OCI-LY3 (cell line): ENCODE measurements around the gene CD38.
"Not testable (repeated sequence)": the region's sequence is repeated elsewhere in the genome, so short reads cannot be mapped to it uniquely, and the experiment has no call there.

Experiments
- H2AFZ ChIP-seq: fragments of 200-600, 300-600 bp; shearing (Covaris generic); 2 replicates; pipeline ENCODE4 v1.6.0; 2014; ENCODE audit warnings: antibody characterized with exemption, low read depth, low read length
- H3K27ac ChIP-seq: fragments of 200-600, 300-600 bp; sonication (generic); 2 replicates; pipeline ENCODE4 v1.5.1; 2014; ENCODE audit warnings: mild to moderate bottlenecking, low read length, moderate library complexity, mixed read lengths
- H3K27me3 ChIP-seq: fragments of 200-600, 300-600 bp; sonication (generic); 2 replicates; pipeline ENCODE4 v1.6.1; 2014; ENCODE audit warnings: low read depth, low read length, mixed read lengths
- H3K36me3 ChIP-seq: fragments of 200-600, 300-600 bp; sonication (generic); replicated peaks from 2 replicates; pipeline ENCODE3; 2014; ENCODE audit warnings: low read depth, low read length, mixed read lengths
- H3K4me1 ChIP-seq: fragments of 300-600, 200-600 bp; sonication (generic); 2 replicates; pipeline ENCODE4 v1.6.1; 2014; ENCODE audit warnings: low read length, mixed read lengths
- H3K4me2 ChIP-seq: fragments of 200-600, 300-600 bp; sonication (generic); 2 replicates; pipeline ENCODE4 v1.6.1; 2014; ENCODE audit warnings: low read length, mixed read lengths
- H3K4me3 ChIP-seq: fragments of 300-600, 200-600 bp; sonication (generic); 2 replicates; pipeline ENCODE4 v1.5.1; 2014; ENCODE audit warnings: antibody characterized with exemption, mild to moderate bottlenecking, low read length, moderate library complexity
- H3K79me2 ChIP-seq: fragments of 300-600, 200-600 bp; shearing (Covaris generic); 2 replicates; pipeline ENCODE4 v1.6.1; 2014; ENCODE audit warnings: mild to moderate bottlenecking, low read length, mixed read lengths
- H3K9ac ChIP-seq: fragments of 300-600, 200-600 bp; shearing (Covaris generic); 2 replicates; pipeline ENCODE4 v1.6.0; 2014; ENCODE audit warnings: mild to moderate bottlenecking, low read length, moderate library complexity
- H3K9me3 ChIP-seq: fragments of 200-600, 300-600 bp; shearing (Covaris generic); 2 replicates; pipeline ENCODE4 v1.6.1; 2014; ENCODE audit warnings: low read length, mixed read lengths; ENCODE audit not compliant: insufficient read depth
- H4K20me1 ChIP-seq: fragments of 200-600, 300-600 bp; sonication (generic); 2 replicates; pipeline ENCODE4 v1.6.1; 2016; ENCODE audit warnings: low read length, mixed read lengths; ENCODE audit not compliant: insufficient read depth
- CTCF ChIP-seq: fragments of 200-600, 300-600 bp; sonication (generic); IDR thresholded peaks from 2 replicates; pipeline ENCODE4 v1.5.1; 2014; ENCODE audit warnings: antibody characterized with exemption, low read length, low read depth
- EZH2phosphoT487 ChIP-seq: fragments of 200-600 bp; shearing (Covaris generic); IDR thresholded peaks from 2 replicates; pipeline ENCODE4 v1.6.1; 2018; ENCODE audit warnings: antibody characterized with exemption, mixed run types, low read depth

The CD38 gene

GRCh38 chr4:15833801-15834200 lies 55.7 kb downstream of the CD38 start:
- peak overlapping the region; percentile 47 for H3K27ac ChIP-seq
- H4K20me1 ChIP-seq = no peaks in the 10 kb centered on the region
- no peak overlapping the region for H2AFZ ChIP-seq
- TF ChIP-seq EZH2phosphoT487 = no peak
- no peak for TF ChIP-seq CTCF
- peak overlapping the region; percentile 35 for H3K4me2 ChIP-seq
- H3K9me3 ChIP-seq = peaks cover 7% of the 10 kb centered on the region; the same call in 1 of the 2 replicates
- no peak overlapping the region for H3K4me3 ChIP-seq
- peaks cover 28% of the 10 kb centered on the region for H3K36me3 ChIP-seq
- H3K27me3 ChIP-seq = no peaks in the 10 kb centered on the region
- H3K4me1 ChIP-seq = peaks cover 19% of the 10 kb centered on the region
- no peak overlapping the region for H3K9ac ChIP-seq
- H3K79me2 ChIP-seq = no peaks in the 10 kb centered on the region

- peaks cover 7% of the 10 kb centered on the region; the same call in 1 of the 2 replicates for H3K9me3 ChIP-seq
- TF ChIP-seq CTCF (no peak), EZH2phosphoT487 (no peak)
- H3K27ac ChIP-seq = no peak overlapping the region
- peaks cover 19% of the 10 kb centered on the region for H3K4me1 ChIP-seq
- H3K27me3 ChIP-seq = no peaks in the 10 kb centered on the region
- no peaks in the 10 kb centered on the region for H4K20me1 ChIP-seq
- no peak overlapping the region for H3K4me2 ChIP-seq
- H3K4me3 ChIP-seq = no peak overlapping the region
- H3K36me3 ChIP-seq = peaks cover 39% of the 10 kb centered on the region
- H2AFZ ChIP-seq = no peak overlapping the region
- no peak overlapping the region for H3K9ac ChIP-seq
- H3K79me2 ChIP-seq = no peaks in the 10 kb centered on the region
These were observed 58.2 kb downstream of the CD38 start for GRCh38 chr4:15836362-15836761.

- TF ChIP-seq CTCF = no peak
- TF ChIP-seq EZH2phosphoT487 = no peak
- no peak overlapping the region for H3K27ac ChIP-seq
- H3K4me3 ChIP-seq = no peak overlapping the region
- no peaks in the 10 kb centered on the region for H4K20me1 ChIP-seq
- H3K79me2 ChIP-seq = no peaks in the 10 kb centered on the region
- H3K9ac ChIP-seq = no peak overlapping the region
- H3K4me1 ChIP-seq = peaks cover 14% of the 10 kb centered on the region
- H3K4me2 ChIP-seq = no peak overlapping the region
- peaks cover 7% of the 10 kb centered on the region; the same call in 1 of the 2 replicates for H3K9me3 ChIP-seq
- H2AFZ ChIP-seq = no peak overlapping the region
- H3K36me3 ChIP-seq = peaks cover 35% of the 10 kb centered on the region
- H3K27me3 ChIP-seq = no peaks in the 10 kb centered on the region
These were observed 59.5 kb downstream of the CD38 start for GRCh38 chr4:15837591-15837990.

GRCh38 chr4:15841194-15841730 lies 63.1 kb downstream of the CD38 start:
- not testable (repeated sequence) for H2AFZ ChIP-seq, H3K27me3 ChIP-seq, H3K4me1 ChIP-seq, H4K20me1 ChIP-seq, H3K4me3 ChIP-seq, H3K9me3 ChIP-seq, H3K4me2 ChIP-seq, H3K27ac ChIP-seq, H3K79me2 ChIP-seq, H3K9ac ChIP-seq
- peaks cover 18% of the 10 kb centered on the region for H3K36me3 ChIP-seq

GRCh38 chr4:15847746-15848145 lies 69.6 kb downstream of the CD38 start:
- no peak overlapping the region for H3K9ac ChIP-seq
- H3K4me2 ChIP-seq = no peak overlapping the region
- no peak overlapping the region for H2AFZ ChIP-seq
- no peaks in the 10 kb centered on the region for H3K4me1 ChIP-seq
- H3K9me3 ChIP-seq = no peaks in the 10 kb centered on the region
- no peak overlapping the region for H3K27ac ChIP-seq
- TF ChIP-seq EZH2phosphoT487 = no peak
- TF ChIP-seq CTCF = no peak
- H4K20me1 ChIP-seq = no peaks in the 10 kb centered on the region
- H3K36me3 ChIP-seq = no peaks in the 10 kb centered on the region
- H3K27me3 ChIP-seq = no peaks in the 10 kb centered on the region
- no peaks in the 10 kb centered on the region for H3K79me2 ChIP-seq
- H3K4me3 ChIP-seq = no peak overlapping the region
